Stimulated activated naive CD8-positive, alpha-beta T cell treated with anti-CD3 and anti-CD28 coated beads, Interleukin-15, Interleukin-2, amounts not matched to agents 100 U/mL and 50 U/mL, for 24 hours (primary cell): Measurements from ENCODE around the gene ABCB10.
"Not testable (repeated sequence)": the region's sequence is repeated elsewhere in the genome, so short reads cannot be mapped to it uniquely, and the experiment has no call there.

Experiments
- ATAC-seq: fragments of 150-1000 bp; cut with Tn5 transposase; one replicate; pipeline ENCODE4 v1.10.0; 2021
- DNase-seq: peaks from one replicate; pipeline ENCODE4 v3.0.0; 2021

ABCB10 gene

GRCh38 chr1:229570891-229571516 lies 12.5 kb upstream of the ABCB10 start:
- DNase-seq (no peak), ATAC-seq (no peak)

- no peak for DNase-seq
Observed at GRCh38 chr1:229570305-229570704, 11.8 kb upstream of the ABCB10 start.

GRCh38 chr1:229567109-229567868 lies 8.8 kb upstream of the ABCB10 start:
- no peak for DNase-seq
- ATAC-seq = no peak

More at GRCh38 chr1:229570305-229570704, 11.8 kb upstream of the ABCB10 start:
- no peak for ATAC-seq

GRCh38 chr1:229563701-229564100 lies 5.2 kb upstream of the ABCB10 start:
- ATAC-seq = no peak
- DNase-seq = no peak

- ATAC-seq (no peak), DNase-seq (no peak)
Observed at GRCh38 chr1:229563241-229563640, 4.7 kb upstream of the ABCB10 start.

- no peak for ATAC-seq
Observed at GRCh38 chr1:229562686-229563085, 4.2 kb upstream of the ABCB10 start.

GRCh38 chr1:229561141-229561540 lies 2.6 kb upstream of the ABCB10 start:
- no peak for DNase-seq
- ATAC-seq = no peak

More at GRCh38 chr1:229562686-229563085, 4.2 kb upstream of the ABCB10 start:
- no peak for DNase-seq

GRCh38 chr1:229560124-229560523 lies 1.6 kb upstream of the ABCB10 start:
- not testable (repeated sequence) for ATAC-seq, DNase-seq

GRCh38 chr1:229559336-229559801 lies 862 bp upstream of the ABCB10 start:
- not testable (repeated sequence) for ATAC-seq
- DNase-seq = peak; percentile 22

GRCh38 chr1:229557913-229558414 lies 543 bp downstream of the ABCB10 start:
- ATAC-seq (peak; percentile 7), DNase-seq (peak; percentile 60)

GRCh38 chr1:229557200-229557850 lies 1.2 kb downstream of the ABCB10 start:
- ATAC-seq (no peak), DNase-seq (no peak)

GRCh38 chr1:229554886-229555621 lies 3.5 kb downstream of the ABCB10 start:
- DNase-seq = no peak
- ATAC-seq = no peak

- DNase-seq = no peak
- ATAC-seq = no peak
Observed at GRCh38 chr1:229553621-229554130, 4.8 kb downstream of the ABCB10 start.

GRCh38 chr1:229552732-229553131 lies 5.8 kb downstream of the ABCB10 start:
- DNase-seq (no peak), ATAC-seq (no peak)

GRCh38 chr1:229550812-229551567 lies 7.5 kb downstream of the ABCB10 start:
- ATAC-seq (no peak), DNase-seq (no peak)

GRCh38 chr1:229547542-229547941 lies 11.0 kb downstream of the ABCB10 start:
- DNase-seq = no peak
- no peak for ATAC-seq

GRCh38 chr1:229544587-229544986 lies 13.9 kb downstream of the ABCB10 start:
- ATAC-seq = no peak
- no peak for DNase-seq

- ATAC-seq (no peak), DNase-seq (no peak)
Observed at GRCh38 chr1:229539863-229540506, 18.5 kb downstream of the ABCB10 start.

GRCh38 chr1:229538945-229539344 lies 19.6 kb downstream of the ABCB10 start:
- no peak for ATAC-seq
- DNase-seq = no peak

- ATAC-seq = no peak
- no peak for DNase-seq
Observed at GRCh38 chr1:229537894-229538293, 20.6 kb downstream of the ABCB10 start.

GRCh38 chr1:229536982-229537381 lies 21.5 kb downstream of the ABCB10 start:
- DNase-seq = no peak
- ATAC-seq = no peak
